Stimulated activated naive CD8-positive, alpha-beta T cell treated with anti-CD3 and anti-CD28 coated beads, Interleukin-15, Interleukin-2, amounts not matched to agents 100 U/mL and 50 U/mL, for 24 hours (primary cell): ENCODE results near the gene PTPRB.
A peak's percentile ranks its signal among the peaks of the same experiment; 100 is the strongest.

ENCODE experiments used
- ATAC-seq: fragments of 150-1000 bp; cut with Tn5 transposase; one replicate; pipeline ENCODE4 v1.10.0; 2021
- DNase-seq: peaks from one replicate; pipeline ENCODE4 v3.0.0; 2021

Gene PTPRB

GRCh38 chr12:70643939-70644338, 6.7 kb upstream of the PTPRB start:
- no peak for DNase-seq
- ATAC-seq: no peak

- ATAC-seq (no peak), DNase-seq (no peak)
Measured at GRCh38 chr12:70641691-70642090, 4.5 kb upstream of the PTPRB start.

GRCh38 chr12:70640901-70641300, 3.7 kb upstream of the PTPRB start:
- DNase-seq (no peak), ATAC-seq (no peak)

GRCh38 chr12:70639535-70639934, 2.3 kb upstream of the PTPRB start:
- DNase-seq (no peak), ATAC-seq (no peak)

GRCh38 chr12:70638639-70639360, 1.6 kb upstream of the PTPRB start:
- DNase-seq (no peak), ATAC-seq (no peak)

GRCh38 chr12:70635755-70636154, 1.5 kb downstream of the PTPRB start:
- ATAC-seq (no peak), DNase-seq (no peak)

GRCh38 chr12:70628701-70629480, 8.3 kb downstream of the PTPRB start:
- DNase-seq (no peak), ATAC-seq (no peak)

- no peak for DNase-seq
- no peak for ATAC-seq
Measured at GRCh38 chr12:70627677-70628076, 9.6 kb downstream of the PTPRB start.

- ATAC-seq: no peak
- no peak for DNase-seq
Measured at GRCh38 chr12:70626180-70626579, 11.0 kb downstream of the PTPRB start.

GRCh38 chr12:70619471-70620152, 17.6 kb downstream of the PTPRB start:
- DNase-seq: no peak
- ATAC-seq: no peak

- ATAC-seq: no peak
Measured at GRCh38 chr12:70618371-70618770, 18.9 kb downstream of the PTPRB start.

GRCh38 chr12:70617450-70617849, 19.8 kb downstream of the PTPRB start:
- DNase-seq (no peak), ATAC-seq (no peak)

More at GRCh38 chr12:70618371-70618770, 18.9 kb downstream of the PTPRB start:
- no peak for DNase-seq

GRCh38 chr12:70615174-70615866, 21.9 kb downstream of the PTPRB start:
- DNase-seq (no peak), ATAC-seq (no peak)

- DNase-seq (peak; percentile 5), ATAC-seq (no peak)
Measured at GRCh38 chr12:70609739-70610491, 27.3 kb downstream of the PTPRB start.

- DNase-seq: no peak
- no peak for ATAC-seq
Measured at GRCh38 chr12:70609203-70609602, 28.0 kb downstream of the PTPRB start.

- ATAC-seq: no peak
- no peak for DNase-seq
Measured at GRCh38 chr12:70608184-70608583, 29.0 kb downstream of the PTPRB start.

- ATAC-seq: no peak
- no peak for DNase-seq
Measured at GRCh38 chr12:70607107-70607506, 30.1 kb downstream of the PTPRB start.

- ATAC-seq (no peak), DNase-seq (no peak)
Measured at GRCh38 chr12:70605976-70606375, 31.3 kb downstream of the PTPRB start.

- DNase-seq (no peak), ATAC-seq (no peak)
Measured at GRCh38 chr12:70604662-70605061, 32.6 kb downstream of the PTPRB start.

GRCh38 chr12:70603044-70603443, 34.2 kb downstream of the PTPRB start:
- no peak for ATAC-seq
- no peak for DNase-seq

- no peak for ATAC-seq
- DNase-seq: no peak
Measured at GRCh38 chr12:70598467-70599193, 38.6 kb downstream of the PTPRB start.
